ENCODE data around the gene CDS2.

Gene CDS2

GRCh38 chr20:5127859-5128424 is 1.1 kb downstream of the CDS2 start (continued):
- TF ChIP-seq FEZF1 (tag by site-specific recombination; IDR thresholded peaks at IDR 0.05) (no peak), GLIS2 (tag by site-specific recombination; IDR thresholded peaks at IDR 0.05) (no peak), TRIM28 (IDR thresholded peaks at IDR 0.05; ENCODE audit: borderline replicate concordance, low read length) (no peak), ZNF133 (tag by site-specific recombination; IDR thresholded peaks at IDR 0.05) (no peak), ZBTB17 (tag by site-specific recombination; IDR thresholded peaks at IDR 0.05) (peak; percentile 49), ZNF639 (tag by site-specific recombination; IDR thresholded peaks at IDR 0.05) (0 out of 2 replicates have a peak, but pooled peaks have one; percentile 30), ZNF513 (tag by site-specific recombination; IDR thresholded peaks at IDR 0.05) (no peak), ZFHX2 (tag by site-specific recombination; conservative IDR thresholded peaks at IDR 0.05) (no peak), ZNF600 (tag by site-specific recombination; IDR thresholded peaks at IDR 0.05) (0 out of 2 replicates have a peak, but pooled peaks have one; percentile 46), ZNF221 (tag by site-specific recombination; IDR thresholded peaks at IDR 0.05; ENCODE audit: borderline replicate concordance) (no peak), SETDB1 (IDR thresholded peaks at IDR 0.05; ENCODE audit: insufficient read length, low read length) (no peak)
- TF ChIP-seq, protein P1, sequence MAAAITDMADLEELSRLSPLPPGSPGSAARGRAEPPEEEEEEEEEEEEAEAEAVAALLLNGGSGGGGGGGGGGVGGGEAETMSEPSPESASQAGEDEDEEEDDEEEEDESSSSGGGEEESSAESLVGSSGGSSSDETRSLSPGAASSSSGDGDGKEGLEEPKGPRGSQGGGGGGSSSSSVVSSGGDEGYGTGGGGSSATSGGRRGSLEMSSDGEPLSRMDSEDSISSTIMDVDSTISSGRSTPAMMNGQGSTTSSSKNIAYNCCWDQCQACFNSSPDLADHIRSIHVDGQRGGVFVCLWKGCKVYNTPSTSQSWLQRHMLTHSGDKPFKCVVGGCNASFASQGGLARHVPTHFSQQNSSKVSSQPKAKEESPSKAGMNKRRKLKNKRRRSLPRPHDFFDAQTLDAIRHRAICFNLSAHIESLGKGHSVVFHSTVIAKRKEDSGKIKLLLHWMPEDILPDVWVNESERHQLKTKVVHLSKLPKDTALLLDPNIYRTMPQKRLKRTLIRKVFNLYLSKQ (tag by site-specific recombination; IDR thresholded peaks at IDR 0.05; ENCODE audit: borderline replicate concordance) = no peak
- TF ChIP-seq, protein P2, sequence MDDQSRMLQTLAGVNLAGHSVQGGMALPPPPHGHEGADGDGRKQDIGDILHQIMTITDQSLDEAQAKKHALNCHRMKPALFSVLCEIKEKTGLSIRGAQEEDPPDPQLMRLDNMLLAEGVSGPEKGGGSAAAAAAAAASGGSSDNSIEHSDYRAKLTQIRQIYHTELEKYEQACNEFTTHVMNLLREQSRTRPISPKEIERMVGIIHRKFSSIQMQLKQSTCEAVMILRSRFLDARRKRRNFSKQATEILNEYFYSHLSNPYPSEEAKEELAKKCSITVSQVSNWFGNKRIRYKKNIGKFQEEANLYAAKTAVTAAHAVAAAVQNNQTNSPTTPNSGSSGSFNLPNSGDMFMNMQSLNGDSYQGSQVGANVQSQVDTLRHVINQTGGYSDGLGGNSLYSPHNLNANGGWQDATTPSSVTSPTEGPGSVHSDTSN (CRISPR knock-in tag; IDR thresholded peaks at IDR 0.05) = no peak

- ChIA-PET CTCF (interaction anchor here (0.5 to 1.2 kb wide), 7 partner anchors 9 to 401 kb away, joined by 3 to 6 read pairs (median 3); partner anchors contain the start of gene PCNA), POLR2A (interaction anchor here (0.9 to 2.0 kb wide), 3 partner anchors 9 to 63 kb away, joined by 3 to 11 read pairs (median 4); partner anchors contain the start of gene PCNA)
- H3K4me3 ChIP-seq (ENCODE audit: low read depth, low read length) = no peak overlapping the region
- no peaks in the 10 kb centered on the region for H3K9me3 ChIP-seq (ENCODE audit: control insufficient read depth, insufficient read depth, low read depth, low read length)
- H3K4me1 ChIP-seq (ENCODE audit: control insufficient read depth, insufficient read depth, low read length) = peaks cover 5% of the 10 kb centered on the region
- peaks cover 0 to 7% of the 10 kb centered on the region in 2 experiments; a peak in 1 of 3 replicates for H3K36me3 ChIP-seq (ENCODE audit: control insufficient read depth in 2 of 2, insufficient read depth in 1 of 2, low read length in 2 of 2)
- no peak overlapping the region for H3K27ac ChIP-seq (ENCODE audit: extremely low read depth, low read depth, low read length)
- TF ChIP-seq, protein P3, sequence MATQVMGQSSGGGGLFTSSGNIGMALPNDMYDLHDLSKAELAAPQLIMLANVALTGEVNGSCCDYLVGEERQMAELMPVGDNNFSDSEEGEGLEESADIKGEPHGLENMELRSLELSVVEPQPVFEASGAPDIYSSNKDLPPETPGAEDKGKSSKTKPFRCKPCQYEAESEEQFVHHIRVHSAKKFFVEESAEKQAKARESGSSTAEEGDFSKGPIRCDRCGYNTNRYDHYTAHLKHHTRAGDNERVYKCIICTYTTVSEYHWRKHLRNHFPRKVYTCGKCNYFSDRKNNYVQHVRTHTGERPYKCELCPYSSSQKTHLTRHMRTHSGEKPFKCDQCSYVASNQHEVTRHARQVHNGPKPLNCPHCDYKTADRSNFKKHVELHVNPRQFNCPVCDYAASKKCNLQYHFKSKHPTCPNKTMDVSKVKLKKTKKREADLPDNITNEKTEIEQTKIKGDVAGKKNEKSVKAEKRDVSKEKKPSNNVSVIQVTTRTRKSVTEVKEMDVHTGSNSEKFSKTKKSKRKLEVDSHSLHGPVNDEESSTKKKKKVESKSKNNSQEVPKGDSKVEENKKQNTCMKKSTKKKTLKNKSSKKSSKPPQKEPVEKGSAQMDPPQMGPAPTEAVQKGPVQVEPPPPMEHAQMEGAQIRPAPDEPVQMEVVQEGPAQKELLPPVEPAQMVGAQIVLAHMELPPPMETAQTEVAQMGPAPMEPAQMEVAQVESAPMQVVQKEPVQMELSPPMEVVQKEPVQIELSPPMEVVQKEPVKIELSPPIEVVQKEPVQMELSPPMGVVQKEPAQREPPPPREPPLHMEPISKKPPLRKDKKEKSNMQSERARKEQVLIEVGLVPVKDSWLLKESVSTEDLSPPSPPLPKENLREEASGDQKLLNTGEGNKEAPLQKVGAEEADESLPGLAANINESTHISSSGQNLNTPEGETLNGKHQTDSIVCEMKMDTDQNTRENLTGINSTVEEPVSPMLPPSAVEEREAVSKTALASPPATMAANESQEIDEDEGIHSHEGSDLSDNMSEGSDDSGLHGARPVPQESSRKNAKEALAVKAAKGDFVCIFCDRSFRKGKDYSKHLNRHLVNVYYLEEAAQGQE (tag by site-specific recombination; IDR thresholded peaks at IDR 0.05) = peak; percentile 91
- TF ChIP-seq, protein P4, sequence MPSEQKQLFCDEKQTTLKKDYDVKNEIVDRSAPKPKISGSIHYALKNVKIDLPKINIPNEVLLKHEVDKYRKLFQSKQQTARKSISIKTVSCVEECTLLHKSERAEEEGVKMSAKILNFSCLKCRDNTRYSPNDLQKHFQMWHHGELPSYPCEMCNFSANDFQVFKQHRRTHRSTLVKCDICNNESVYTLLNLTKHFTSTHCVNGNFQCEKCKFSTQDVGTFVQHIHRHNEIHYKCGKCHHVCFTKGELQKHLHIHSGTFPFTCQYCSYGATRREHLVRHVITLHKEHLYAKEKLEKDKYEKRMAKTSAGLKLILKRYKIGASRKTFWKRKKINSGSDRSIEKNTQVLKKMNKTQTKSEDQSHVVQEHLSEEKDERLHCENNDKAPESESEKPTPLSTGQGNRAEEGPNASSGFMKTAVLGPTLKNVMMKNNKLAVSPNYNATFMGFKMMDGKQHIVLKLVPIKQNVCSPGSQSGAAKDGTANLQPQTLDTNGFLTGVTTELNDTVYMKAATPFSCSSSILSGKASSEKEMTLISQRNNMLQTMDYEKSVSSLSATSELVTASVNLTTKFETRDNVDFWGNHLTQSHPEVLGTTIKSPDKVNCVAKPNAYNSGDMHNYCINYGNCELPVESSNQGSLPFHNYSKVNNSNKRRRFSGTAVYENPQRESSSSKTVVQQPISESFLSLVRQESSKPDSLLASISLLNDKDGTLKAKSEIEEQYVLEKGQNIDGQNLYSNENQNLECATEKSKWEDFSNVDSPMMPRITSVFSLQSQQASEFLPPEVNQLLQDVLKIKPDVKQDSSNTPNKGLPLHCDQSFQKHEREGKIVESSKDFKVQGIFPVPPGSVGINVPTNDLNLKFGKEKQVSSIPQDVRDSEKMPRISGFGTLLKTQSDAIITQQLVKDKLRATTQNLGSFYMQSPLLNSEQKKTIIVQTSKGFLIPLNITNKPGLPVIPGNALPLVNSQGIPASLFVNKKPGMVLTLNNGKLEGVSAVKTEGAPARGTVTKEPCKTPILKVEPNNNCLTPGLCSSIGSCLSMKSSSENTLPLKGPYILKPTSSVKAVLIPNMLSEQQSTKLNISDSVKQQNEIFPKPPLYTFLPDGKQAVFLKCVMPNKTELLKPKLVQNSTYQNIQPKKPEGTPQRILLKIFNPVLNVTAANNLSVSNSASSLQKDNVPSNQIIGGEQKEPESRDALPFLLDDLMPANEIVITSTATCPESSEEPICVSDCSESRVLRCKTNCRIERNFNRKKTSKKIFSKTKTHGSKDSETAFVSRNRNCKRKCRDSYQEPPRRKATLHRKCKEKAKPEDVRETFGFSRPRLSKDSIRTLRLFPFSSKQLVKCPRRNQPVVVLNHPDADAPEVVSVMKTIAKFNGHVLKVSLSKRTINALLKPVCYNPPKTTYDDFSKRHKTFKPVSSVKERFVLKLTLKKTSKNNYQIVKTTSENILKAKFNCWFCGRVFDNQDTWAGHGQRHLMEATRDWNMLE (tag by site-specific recombination; conservative IDR thresholded peaks at IDR 0.05; ENCODE audit: low read depth) = no peak
Measured at GRCh38 chr20:5128886-5129285, 2.1 kb downstream of the CDS2 start.

Data from HEK293 (cell line).